Fibroblast of lung (primary cell): Measurements from ENCODE around the gene SMC1B. TPM values are rescaled to one million over a fixed set of nuclear protein-coding genes. Genes with fewer than 3 reads are reported as not detected.
"Not testable (repeated sequence)": the region's sequence is repeated elsewhere in the genome, so short reads cannot be mapped to it uniquely, and the experiment has no call there.

ENCODE experiments used
- DNase-seq, 2 donors: peaks; one replicate each; pipeline versions ENCODE4 v3.0.0 to v3.0.0-alpha.2; 2010; ENCODE audit warnings: low read depth in 2 of 2
- H2AFZ ChIP-seq: 2 replicates; pipeline ENCODE4 v1.5.1; 2012; ENCODE audit warnings: low read length, control low read depth, inconsistent platforms
- H3K27ac ChIP-seq: 2 replicates; pipeline ENCODE4 v1.5.1; 2011; ENCODE audit warnings: low read length, control low read depth; ENCODE audit not compliant: insufficient read depth
- H3K27me3 ChIP-seq: 2 replicates; pipeline ENCODE4 v1.5.1; 2011; ENCODE audit warnings: mild to moderate bottlenecking, low read length; ENCODE audit not compliant: control insufficient read depth, insufficient read depth
- H3K36me3 ChIP-seq: 2 replicates; pipeline ENCODE4 v1.5.1; 2011; ENCODE audit warnings: low read length; ENCODE audit not compliant: control insufficient read depth, insufficient read depth
- H3K4me1 ChIP-seq: 2 replicates; pipeline ENCODE4 v1.5.1; 2011; ENCODE audit warnings: low read length; ENCODE audit not compliant: control insufficient read depth, insufficient read depth; ENCODE audit errors: extremely low read depth
- H3K4me2 ChIP-seq: 2 replicates; pipeline ENCODE4 v1.5.1; 2011; ENCODE audit warnings: low read length, control low read depth; ENCODE audit not compliant: insufficient read depth; ENCODE audit errors: extremely low read depth
- H3K4me3 ChIP-seq, 4 experiments: fragments of 200-600 bp in 1 of 4; sonication (generic) in 1 of 4; replicated peaks in 1 of 4; 2 replicates each; pipeline ENCODE4 v1.5.1; 2011 to 2016; ENCODE audit warnings: low read length in 4 of 4, low read depth in 3 of 4, mild to moderate bottlenecking in 3 of 4, control low read depth in 2 of 4, inconsistent platforms in 1 of 4, mixed read lengths in 1 of 4; ENCODE audit not compliant: insufficient read depth in 1 of 4; ENCODE audit errors: control extremely low read depth in 1 of 4
- H3K79me2 ChIP-seq: 2 replicates; pipeline ENCODE4 v1.5.1; 2012; ENCODE audit warnings: mild to moderate bottlenecking, low read length, inconsistent platforms; ENCODE audit not compliant: control insufficient read depth, insufficient read depth
- H3K9ac ChIP-seq: 2 replicates; pipeline ENCODE4 v1.5.1; 2011; ENCODE audit warnings: mild to moderate bottlenecking, low read length, control low read depth; ENCODE audit not compliant: insufficient read depth
- H3K9me3 ChIP-seq: 2 replicates; pipeline ENCODE4 v1.5.1; 2012; ENCODE audit warnings: low read depth, low read length; ENCODE audit not compliant: control insufficient read depth, insufficient read depth
- H4K20me1 ChIP-seq: 2 replicates; pipeline ENCODE4 v1.5.1; 2011; ENCODE audit warnings: low read length; ENCODE audit not compliant: control insufficient read depth, insufficient read depth; ENCODE audit errors: extremely low read depth
- CTCF ChIP-seq, 2 donors: IDR thresholded peaks in 1 of 2; conservative IDR thresholded peaks in 1 of 2; 1 replicate in 1 of 2; 2 replicates in 1 of 2; pipeline ENCODE4 v1.5.1; 2011 to 2012; ENCODE audit warnings: low read length in 2 of 2, control low read depth in 1 of 2, inconsistent platforms in 1 of 2, low read depth in 1 of 2, mild to moderate bottlenecking in 1 of 2
- EZH2 ChIP-seq: IDR thresholded peaks from 2 replicates; pipeline ENCODE4 v1.5.1; 2012; ENCODE audit warnings: low read length, control low read depth, mild to moderate bottlenecking; ENCODE audit errors: missing control alignments
- polyA plus RNA-seq, 2 donors: library from polyadenylated mRNA; depleted of rRNA in 1 of 2; stranded (reverse) in 1 of 2; unstranded in 1 of 2; fragments of >200 nt; gene quantifications; 2 replicates each; pipeline ENCODE4 v1.2.1, GENCODE V29; 2011 to 2012; ENCODE audit warnings: missing spikeins in 1 of 2
- total RNA-seq: library from RNA; depleted of rRNA; stranded (reverse); fragments of >200 nt; gene quantifications from 2 replicates; pipeline ENCODE4 v1.2.1, GENCODE V29; 2014

SMC1B gene
- total and polyA plus RNA-seq, 2 donors (not counting 1 experiment from before 2014, with no cell fraction given), result not detected

GRCh38 chr22:45376009-45376408 lies 37.4 kb downstream of the SMC1B start:
- DNase-seq, result no peak
- H3K9ac ChIP-seq, result no peak overlapping the region

GRCh38 chr22:45373592-45373991 lies 39.8 kb downstream of the SMC1B start:
- not testable (repeated sequence) for H2AFZ ChIP-seq, H3K9ac ChIP-seq, H4K20me1 ChIP-seq, H3K36me3 ChIP-seq, H3K27ac ChIP-seq, H3K79me2 ChIP-seq, DNase-seq, H3K9me3 ChIP-seq, H3K4me2 ChIP-seq, H3K4me3 ChIP-seq, H3K27me3 ChIP-seq, H3K4me1 ChIP-seq

More at GRCh38 chr22:45376009-45376408, 37.4 kb downstream of the SMC1B start:
- Histone ChIP-seq H3K27me3 (no peaks in the 10 kb centered on the region), H4K20me1 (no peaks in the 10 kb centered on the region), H2AFZ (no peak overlapping the region), H3K4me2 (no peak overlapping the region), H3K9me3 (no peaks in the 10 kb centered on the region), H3K36me3 (no peaks in the 10 kb centered on the region), H3K4me1 (no peaks in the 10 kb centered on the region), H3K79me2 (no peaks in the 10 kb centered on the region), H3K4me3 (no peak overlapping the region), H3K27ac (no peak overlapping the region)
- no peak for TF ChIP-seq CTCF (conservative IDR thresholded peaks at IDR 0.05 in 1 of 2, IDR thresholded peaks at IDR 0.05 in 1 of 2; ENCODE audit: low read depth in 1 of 2, low read length in 2 of 2)
- no peak for TF ChIP-seq EZH2

- H2AFZ ChIP-seq, result no peak overlapping the region
- no peak for TF ChIP-seq CTCF (conservative IDR thresholded peaks at IDR 0.05 in 1 of 2, IDR thresholded peaks at IDR 0.05 in 1 of 2; ENCODE audit: low read depth in 1 of 2, low read length in 2 of 2)
- H3K4me2 ChIP-seq, result no peak overlapping the region
- H3K27ac ChIP-seq, result no peak overlapping the region
- no peak for DNase-seq
- no peaks in the 10 kb centered on the region for H4K20me1 ChIP-seq
- H3K9me3 ChIP-seq, result no peaks in the 10 kb centered on the region
- no peak overlapping the region for H3K9ac ChIP-seq
- no peaks in the 10 kb centered on the region for H3K79me2 ChIP-seq
- H3K4me1 ChIP-seq, result no peaks in the 10 kb centered on the region
- H3K4me3 ChIP-seq, result no peak overlapping the region
- H3K36me3 ChIP-seq, result no peaks in the 10 kb centered on the region
- H3K27me3 ChIP-seq, result no peaks in the 10 kb centered on the region
Measured at GRCh38 chr22:45366713-45367112, 46.7 kb downstream of the SMC1B start.
